GM18502 (cell line): Measurements from ENCODE around the gene VPS33B.

Experiments used
- ATAC-seq: cut with Tn5 transposase; IDR thresholded peaks from one replicate; pipeline ENCODE4 v1.9.1; 2021; ENCODE audit warnings: mild to moderate bottlenecking; ENCODE audit not compliant: unreplicated experiment, poor library complexity

Gene VPS33B

GRCh38 chr15:90986790-90987507 lies 35.4 kb downstream of the VPS33B start:
- peak; percentile 52 for ATAC-seq

- peak; percentile 52 for ATAC-seq
These were observed 40.3 kb downstream of the VPS33B start for GRCh38 chr15:90982135-90982534.

- peak; percentile 83 for ATAC-seq
These were observed 40.7 kb downstream of the VPS33B start for GRCh38 chr15:90981681-90982080.

- ATAC-seq: no peak
These were observed 42.8 kb downstream of the VPS33B start for GRCh38 chr15:90979582-90979981.

- ATAC-seq: no peak
These were observed 48.2 kb downstream of the VPS33B start for GRCh38 chr15:90974216-90974615.

GRCh38 chr15:90972133-90972532 lies 50.3 kb downstream of the VPS33B start:
- no peak for ATAC-seq

- no peak for ATAC-seq
These were observed 52.1 kb downstream of the VPS33B start for GRCh38 chr15:90970274-90970673.

GRCh38 chr15:90968434-90968833 lies 54.0 kb downstream of the VPS33B start:
- ATAC-seq: no peak

- no peak for ATAC-seq
These were observed 55.2 kb downstream of the VPS33B start for GRCh38 chr15:90967206-90967605.

- no peak for ATAC-seq
These were observed 56.1 kb downstream of the VPS33B start for GRCh38 chr15:90966262-90966661.

- no peak for ATAC-seq
These were observed 60.4 kb downstream of the VPS33B start for GRCh38 chr15:90962021-90962420.

- ATAC-seq: no peak
These were observed 61.9 kb downstream of the VPS33B start for GRCh38 chr15:90960298-90961091.

GRCh38 chr15:90959894-90960293 lies 62.5 kb downstream of the VPS33B start:
- ATAC-seq: no peak

GRCh38 chr15:90959028-90959595 lies 63.3 kb downstream of the VPS33B start:
- no peak for ATAC-seq

GRCh38 chr15:90957791-90958190 lies 64.6 kb downstream of the VPS33B start:
- ATAC-seq: no peak

- no peak for ATAC-seq
These were observed 65.2 kb downstream of the VPS33B start for GRCh38 chr15:90957031-90957790.

- no peak for ATAC-seq
These were observed 65.9 kb downstream of the VPS33B start for GRCh38 chr15:90956274-90957030.

- ATAC-seq: no peak
These were observed 66.6 kb downstream of the VPS33B start for GRCh38 chr15:90955624-90956273.
